ENCODE results near the gene ZBTB16. TPM values are rescaled to one million over a fixed set of nuclear protein-coding genes. Genes with fewer than 3 reads are reported as not detected.

Gene ZBTB16
- polyA plus RNA-seq, 1 donor (not counting 4 experiments of a cell fraction or from before 2014, with no cell fraction given), result 0.18 TPM

- Histone ChIP-seq H3K27me3 (ENCODE audit: control insufficient read depth, extremely low read depth, insufficient read depth, low read length) (peaks cover 82% of the 10 kb centered on the region), H3K9ac (ENCODE audit: control insufficient read depth, extremely low read depth, insufficient read depth, low read length) (no peak overlapping the region), H4K20me1 (ENCODE audit: control insufficient read depth, extremely low read depth, insufficient read depth, low read length) (peaks cover 3% of the 10 kb centered on the region), H3K9me3 (ENCODE audit: control insufficient read depth, low read depth, low read length) (no peaks in the 10 kb centered on the region), H3K9me1 (ENCODE audit: control insufficient read depth, extremely low read depth, insufficient read depth, low read length) (no peaks in the 10 kb centered on the region), H3K4me2 (ENCODE audit: control insufficient read depth, extremely low read depth, insufficient read depth, low read depth, low read length) (no peak overlapping the region), H3K36me3 (ENCODE audit: control insufficient read depth in 2 of 2, extremely low read depth in 1 of 2, insufficient read depth in 2 of 2, low read length in 2 of 2) (no peaks in the 10 kb centered on the region), H3K4me1 (ENCODE audit: control insufficient read depth, extremely low read depth, insufficient read depth, low read length) (peaks cover 16% of the 10 kb centered on the region), H3K27ac (ENCODE audit: control insufficient read depth, insufficient read depth, low read length) (no peak overlapping the region), H3K4me3 (ENCODE audit: control insufficient read depth in 2 of 3, extremely low read depth in 1 of 3, insufficient read depth in 2 of 3, low read depth in 1 of 3, low read length in 3 of 3) (no peak overlapping the region), H2AFZ (ENCODE audit: control insufficient read depth, low read length) (no peak overlapping the region), H3K79me2 (ENCODE audit: control insufficient read depth, insufficient read depth, low read length) (no peaks in the 10 kb centered on the region)
- FAIRE-seq (no peak), DNase-seq (ENCODE audit: low read depth, low spot score) (no peak)
- TF ChIP-seq CTCF (optimal IDR thresholded peaks at IDR 0.05 in 1 of 3, IDR thresholded peaks at IDR 0.05 in 1 of 3, conservative IDR thresholded peaks at IDR 0.05 in 1 of 3; ENCODE audit: extremely low read depth in 1 of 3, insufficient read depth in 2 of 3, low read length in 3 of 3) (no peak), EZH2 (IDR thresholded peaks at IDR 0.05; ENCODE audit: low read length) (no peak)
- dilution Hi-C loops (cut with MboI; ENCODE audit: extremely low pct_ligation_motif_present, low sequenced_read_pairs), result no loop called here
These were observed 110.7 kb downstream of the ZBTB16 start for GRCh38 chr11:114170226-114170625.

DNA sequence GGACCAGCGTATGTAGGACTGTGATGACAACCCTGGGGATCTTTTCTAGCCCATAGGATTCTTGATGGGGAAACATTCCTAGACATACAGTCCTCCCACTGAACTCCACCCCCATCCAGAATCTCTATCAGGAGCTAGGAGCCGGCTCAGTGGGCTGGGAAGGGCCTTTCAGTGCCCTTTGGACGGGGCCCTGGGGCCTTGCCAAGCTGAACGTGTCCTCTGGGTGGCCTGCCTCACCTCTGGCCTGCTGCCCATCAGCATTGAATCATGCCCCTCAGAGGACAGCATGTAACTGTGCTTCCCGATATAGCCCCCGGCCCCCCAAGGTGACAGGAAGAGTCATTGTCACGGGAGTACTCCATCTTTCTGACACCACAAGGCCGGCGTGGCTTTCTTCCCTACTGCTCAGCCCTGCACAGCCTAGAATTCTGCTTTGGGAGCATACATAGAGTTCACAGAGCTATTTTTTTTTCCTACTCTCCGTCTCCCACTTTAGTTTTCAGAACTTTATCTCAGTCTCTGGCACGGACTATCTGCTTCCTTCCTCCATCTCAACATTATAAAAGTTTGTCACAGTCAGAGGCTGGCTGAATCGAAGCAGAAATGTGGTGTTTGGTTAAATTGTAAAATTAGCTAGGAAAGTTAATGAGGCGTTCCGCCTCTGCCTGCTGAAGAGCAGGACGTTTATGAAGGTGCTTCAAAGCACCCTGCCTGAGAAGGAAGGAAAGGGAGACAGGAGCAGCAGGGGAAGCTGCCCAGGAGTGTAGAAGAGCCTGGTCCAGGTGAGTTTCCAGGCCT lies 111.9 kb downstream of the ZBTB16 start:
- TF ChIP-seq EZH2 (IDR thresholded peaks at IDR 0.05; ENCODE audit: low read length) (no peak), CTCF (optimal IDR thresholded peaks at IDR 0.05 in 1 of 3, IDR thresholded peaks at IDR 0.05 in 1 of 3, conservative IDR thresholded peaks at IDR 0.05 in 1 of 3; ENCODE audit: extremely low read depth in 1 of 3, insufficient read depth in 2 of 3, low read length in 3 of 3) (no peak)
- Histone ChIP-seq H3K27me3 (ENCODE audit: control insufficient read depth, extremely low read depth, insufficient read depth, low read length) (peaks cover 84% of the 10 kb centered on the region), H3K4me1 (ENCODE audit: control insufficient read depth, extremely low read depth, insufficient read depth, low read length) (peaks cover 14% of the 10 kb centered on the region), H3K79me2 (ENCODE audit: control insufficient read depth, insufficient read depth, low read length) (no peaks in the 10 kb centered on the region), H2AFZ (ENCODE audit: control insufficient read depth, low read length) (no peak overlapping the region), H3K9me1 (ENCODE audit: control insufficient read depth, extremely low read depth, insufficient read depth, low read length) (no peaks in the 10 kb centered on the region), H3K4me2 (ENCODE audit: control insufficient read depth, extremely low read depth, insufficient read depth, low read depth, low read length) (no peak overlapping the region), H3K36me3 (ENCODE audit: control insufficient read depth in 2 of 2, extremely low read depth in 1 of 2, insufficient read depth in 2 of 2, low read length in 2 of 2) (no peaks in the 10 kb centered on the region), H3K9me3 (ENCODE audit: control insufficient read depth, low read depth, low read length) (no peaks in the 10 kb centered on the region), H3K9ac (ENCODE audit: control insufficient read depth, extremely low read depth, insufficient read depth, low read length) (no peak overlapping the region), H3K4me3 (ENCODE audit: control insufficient read depth in 2 of 3, extremely low read depth in 1 of 3, insufficient read depth in 2 of 3, low read depth in 1 of 3, low read length in 3 of 3) (no peak overlapping the region), H4K20me1 (ENCODE audit: control insufficient read depth, extremely low read depth, insufficient read depth, low read length) (peaks cover 3% of the 10 kb centered on the region), H3K27ac (ENCODE audit: control insufficient read depth, insufficient read depth, low read length) (no peak overlapping the region)
- no peak for DNase-seq (ENCODE audit: low read depth, low spot score)
- dilution Hi-C loops (cut with MboI; ENCODE audit: extremely low pct_ligation_motif_present, low sequenced_read_pairs), result no loop called here
- no peak for FAIRE-seq
